OCI-LY1 (cell line): Measurements from ENCODE around the gene ITGB7.
"Not testable (repeated sequence)": the region's sequence is repeated elsewhere in the genome, so short reads cannot be mapped to it uniquely, and the experiment has no call there.

Experiments used
- H2AFZ ChIP-seq: fragments of 200-600 bp; sonication (generic), shearing (Covaris generic); 2 replicates; pipeline ENCODE4 v1.6.0; 2014; ENCODE audit warnings: antibody characterized with exemption, mild to moderate bottlenecking, low read length
- H3F3A ChIP-seq: fragments of 200-600 bp; sonication (generic), shearing (Covaris generic); 2 replicates; pipeline ENCODE4 v1.6.0; 2014; ENCODE audit warnings: mild to moderate bottlenecking, antibody characterized with exemption, low read length, moderate library complexity; ENCODE audit not compliant: insufficient read depth
- H3K27ac ChIP-seq: fragments of 200-600 bp; sonication (generic); 2 replicates; pipeline ENCODE4 v1.5.1; 2014; ENCODE audit warnings: low read length, mixed run types, mild to moderate bottlenecking, low read depth; ENCODE audit not compliant: poor library complexity, severe bottlenecking
- H3K27me3 ChIP-seq: fragments of 200-600 bp; sonication (generic); 2 replicates; pipeline ENCODE4 v1.6.0; 2014; ENCODE audit warnings: antibody characterized with exemption, mild to moderate bottlenecking, low read length, moderate library complexity; ENCODE audit not compliant: insufficient read depth
- H3K36me3 ChIP-seq: fragments of 200-600 bp; sonication (generic); 2 replicates; pipeline ENCODE4 v1.6.1; 2014; ENCODE audit warnings: mild to moderate bottlenecking, antibody characterized with exemption, low read length, moderate library complexity, mixed read lengths; ENCODE audit not compliant: insufficient read depth
- H3K4me1 ChIP-seq: fragments of 200-600 bp; sonication (generic); 2 replicates; pipeline ENCODE4 v1.5.1; 2014; ENCODE audit warnings: mild to moderate bottlenecking, low read length, moderate library complexity; ENCODE audit not compliant: insufficient read depth, severe bottlenecking
- H3K4me2 ChIP-seq: fragments of 200-600 bp; sonication (generic), shearing (Covaris generic); 2 replicates; pipeline ENCODE4 v1.6.1; 2014; ENCODE audit warnings: low read length
- H3K4me3 ChIP-seq: fragments of 200-600 bp; sonication (generic); 2 replicates; pipeline ENCODE4 v1.5.1; 2014; ENCODE audit warnings: low read length, low read depth, mild to moderate bottlenecking, mixed read lengths; ENCODE audit not compliant: poor library complexity, severe bottlenecking
- H3K79me2 ChIP-seq: fragments of 200-600 bp; shearing (Covaris generic); 2 replicates; pipeline ENCODE4 v1.6.1; 2016; ENCODE audit warnings: mixed run types, low read length, mixed read lengths; ENCODE audit not compliant: insufficient read depth
- H3K9ac ChIP-seq: fragments of 200-600 bp; sonication (generic), shearing (Covaris generic); 2 replicates; pipeline ENCODE4 v1.6.1; 2014; ENCODE audit warnings: mild to moderate bottlenecking, low read length, mixed read lengths
- H3K9me2 ChIP-seq: fragments of 200-600 bp; sonication (generic), shearing (Covaris generic); 2 replicates; pipeline ENCODE4 v1.6.1; 2014; ENCODE audit warnings: low read depth, mild to moderate bottlenecking, low read length, mixed read lengths
- H3K9me3 ChIP-seq: fragments of 200-600 bp; shearing (Covaris generic); 2 replicates; pipeline ENCODE4 v1.6.1; 2014; ENCODE audit warnings: low read length, mixed read lengths
- H4K20me1 ChIP-seq: fragments of 200-600 bp; sonication (generic), shearing (Covaris generic); 2 replicates; pipeline ENCODE4 v1.6.0; 2016; ENCODE audit warnings: mild to moderate bottlenecking, low read length; ENCODE audit not compliant: insufficient read depth
- CTCF ChIP-seq: fragments of 200-600 bp; sonication (generic), shearing (Covaris generic); IDR thresholded peaks from 2 replicates; pipeline ENCODE4 v1.5.1; 2017; ENCODE audit warnings: mild to moderate bottlenecking, antibody characterized with exemption, low read length, moderate library complexity, mixed read lengths
- EZH2 ChIP-seq: fragments of 200-600 bp; sonication (generic), shearing (Covaris generic); IDR thresholded peaks from 2 replicates; pipeline ENCODE4 v1.8.0; 2017; ENCODE audit warnings: borderline replicate concordance, mixed run types, mild to moderate bottlenecking, antibody characterized with exemption, low read length, moderate library complexity, mixed read lengths

The ITGB7 gene

GRCh38 chr12:53205747-53206419 is 1.2 kb downstream of the ITGB7 start:
- no peak overlapping the region for H2AFZ ChIP-seq
- no peaks in the 10 kb centered on the region for H3K9me3 ChIP-seq
- peak overlapping the region; percentile 59; the same call in 1 of the 2 replicates for H3K9ac ChIP-seq
- peaks cover 57% of the 10 kb centered on the region for H3K4me1 ChIP-seq
- TF ChIP-seq EZH2 (no peak), CTCF (no peak)
- H3F3A ChIP-seq: no peaks in the 10 kb centered on the region; the same call in 1 of the 2 replicates
- peak overlapping the region; percentile 71 for H3K27ac ChIP-seq
- no peaks in the 10 kb centered on the region for H3K79me2 ChIP-seq
- no peaks in the 10 kb centered on the region for H3K36me3 ChIP-seq
- H4K20me1 ChIP-seq: no peaks in the 10 kb centered on the region
- no peaks in the 10 kb centered on the region for H3K27me3 ChIP-seq
- peak overlapping the region; percentile 57 for H3K4me3 ChIP-seq
- peak overlapping the region; percentile 75 for H3K4me2 ChIP-seq
- H3K9me2 ChIP-seq: no peaks in the 10 kb centered on the region

- Histone ChIP-seq H3F3A (no peaks in the 10 kb centered on the region; the same call in 1 of the 2 replicates), H3K36me3 (no peaks in the 10 kb centered on the region), H2AFZ (no peak overlapping the region), H3K9me3 (no peaks in the 10 kb centered on the region), H4K20me1 (no peaks in the 10 kb centered on the region), H3K4me3 (no peak overlapping the region), H3K9me2 (no peaks in the 10 kb centered on the region), H3K9ac (no peak overlapping the region), H3K27me3 (no peaks in the 10 kb centered on the region), H3K79me2 (no peaks in the 10 kb centered on the region), H3K4me1 (peaks cover 70% of the 10 kb centered on the region), H3K27ac (no peak overlapping the region), H3K4me2 (no peak overlapping the region)
- TF ChIP-seq CTCF (no peak), EZH2 (no peak)
Observed at GRCh38 chr12:53204351-53204750, 2.7 kb downstream of the ITGB7 start.

GRCh38 chr12:53202316-53202715 is 4.7 kb downstream of the ITGB7 start:
- not testable (repeated sequence) for H3K36me3 ChIP-seq, H3F3A ChIP-seq, H3K4me3 ChIP-seq, H2AFZ ChIP-seq, H3K4me2 ChIP-seq, H3K79me2 ChIP-seq, H4K20me1 ChIP-seq, H3K9me2 ChIP-seq, H3K9me3 ChIP-seq, H3K27me3 ChIP-seq, H3K9ac ChIP-seq
- Histone ChIP-seq H3K4me1 (peaks cover 78% of the 10 kb centered on the region), H3K27ac (peak overlapping the region; percentile 87)

GRCh38 chr12:53201639-53202038 is 5.4 kb downstream of the ITGB7 start:
- Histone ChIP-seq H3K79me2 (no peaks in the 10 kb centered on the region), H3K4me3 (no peak overlapping the region), H3K9ac (no peak overlapping the region; the same call in 1 of the 2 replicates), H3K36me3 (no peaks in the 10 kb centered on the region), H3K9me2 (no peaks in the 10 kb centered on the region), H3K4me1 (peaks cover 78% of the 10 kb centered on the region), H3K4me2 (peak overlapping the region; percentile 48), H4K20me1 (no peaks in the 10 kb centered on the region), H3K27ac (peak overlapping the region; percentile 87), H3F3A (no peaks in the 10 kb centered on the region), H2AFZ (no peak overlapping the region), H3K9me3 (no peaks in the 10 kb centered on the region), H3K27me3 (no peaks in the 10 kb centered on the region)
- TF ChIP-seq EZH2: no peak
- TF ChIP-seq CTCF: no peak
